HG03066 (cell line): ENCODE measurements around the gene BMP8A.
"Not testable (repeated sequence)": the region's sequence is repeated elsewhere in the genome, so short reads cannot be mapped to it uniquely, and the experiment has no call there.

ENCODE experiments used
- ATAC-seq: cut with Tn5 transposase; IDR thresholded peaks from one replicate; pipeline ENCODE4 v1.9.1; 2021; ENCODE audit warnings: low read depth; ENCODE audit not compliant: unreplicated experiment

The BMP8A gene

GRCh38 chr1:39504436-39504835, 13.0 kb downstream of the BMP8A start:
- ATAC-seq, result not testable (repeated sequence)

GRCh38 chr1:39505289-39505688, 13.9 kb downstream of the BMP8A start:
- ATAC-seq, result no peak

GRCh38 chr1:39507230-39507928, 15.9 kb downstream of the BMP8A start:
- no peak for ATAC-seq

GRCh38 chr1:39508266-39508665, 16.8 kb downstream of the BMP8A start:
- ATAC-seq, result no peak

GRCh38 chr1:39508857-39509305, 17.4 kb downstream of the BMP8A start:
- peak; percentile 23 for ATAC-seq

- ATAC-seq, result peak; percentile 59
These were observed 18.0 kb downstream of the BMP8A start for GRCh38 chr1:39509360-39510009.

GRCh38 chr1:39510570-39511186, 19.2 kb downstream of the BMP8A start:
- ATAC-seq, result not testable (repeated sequence)

- not testable (repeated sequence) for ATAC-seq
These were observed 20.0 kb downstream of the BMP8A start for GRCh38 chr1:39511477-39511876.

- ATAC-seq, result not testable (repeated sequence)
These were observed 20.9 kb downstream of the BMP8A start for GRCh38 chr1:39512234-39512847.

GRCh38 chr1:39514710-39515124, 23.3 kb downstream of the BMP8A start:
- not testable (repeated sequence) for ATAC-seq

GRCh38 chr1:39515131-39516086, 24.0 kb downstream of the BMP8A start:
- not testable (repeated sequence) for ATAC-seq

- not testable (repeated sequence) for ATAC-seq
These were observed 25.4 kb downstream of the BMP8A start for GRCh38 chr1:39516841-39517240.

GRCh38 chr1:39517936-39518335, 26.5 kb downstream of the BMP8A start:
- ATAC-seq, result not testable (repeated sequence)

- ATAC-seq, result not testable (repeated sequence)
These were observed 27.9 kb downstream of the BMP8A start for GRCh38 chr1:39519376-39519775.

- not testable (repeated sequence) for ATAC-seq
These were observed 30.8 kb downstream of the BMP8A start for GRCh38 chr1:39522221-39522620.

- ATAC-seq, result no peak
These were observed 31.5 kb downstream of the BMP8A start for GRCh38 chr1:39522661-39523567.

- no peak for ATAC-seq
These were observed 32.7 kb downstream of the BMP8A start for GRCh38 chr1:39524171-39524570.

GRCh38 chr1:39524591-39525365, 33.3 kb downstream of the BMP8A start:
- ATAC-seq, result no peak
